Fibroblast of lung (primary cell): Measurements from ENCODE around the gene IGFBP6. TPM values are rescaled to one million over a fixed set of nuclear protein-coding genes. Genes with fewer than 3 reads are reported as not detected.
A peak's percentile ranks its signal among the peaks of the same experiment; 100 is the strongest.

Experiments
- DNase-seq, 2 donors: peaks; one replicate each; pipeline versions ENCODE4 v3.0.0 to v3.0.0-alpha.2; 2010; ENCODE audit warnings: low read depth in 2 of 2
- H2AFZ ChIP-seq: 2 replicates; pipeline ENCODE4 v1.5.1; 2012; ENCODE audit warnings: low read length, control low read depth, inconsistent platforms
- H3K27ac ChIP-seq: 2 replicates; pipeline ENCODE4 v1.5.1; 2011; ENCODE audit warnings: low read length, control low read depth; ENCODE audit not compliant: insufficient read depth
- H3K27me3 ChIP-seq: 2 replicates; pipeline ENCODE4 v1.5.1; 2011; ENCODE audit warnings: mild to moderate bottlenecking, low read length; ENCODE audit not compliant: control insufficient read depth, insufficient read depth
- H3K36me3 ChIP-seq: 2 replicates; pipeline ENCODE4 v1.5.1; 2011; ENCODE audit warnings: low read length; ENCODE audit not compliant: control insufficient read depth, insufficient read depth
- H3K4me1 ChIP-seq: 2 replicates; pipeline ENCODE4 v1.5.1; 2011; ENCODE audit warnings: low read length; ENCODE audit not compliant: control insufficient read depth, insufficient read depth; ENCODE audit errors: extremely low read depth
- H3K4me2 ChIP-seq: 2 replicates; pipeline ENCODE4 v1.5.1; 2011; ENCODE audit warnings: low read length, control low read depth; ENCODE audit not compliant: insufficient read depth; ENCODE audit errors: extremely low read depth
- H3K4me3 ChIP-seq, 4 experiments: fragments of 200-600 bp in 1 of 4; sonication (generic) in 1 of 4; replicated peaks in 1 of 4; 2 replicates each; pipeline ENCODE4 v1.5.1; 2011 to 2016; ENCODE audit warnings: low read length in 4 of 4, low read depth in 3 of 4, mild to moderate bottlenecking in 3 of 4, control low read depth in 2 of 4, inconsistent platforms in 1 of 4, mixed read lengths in 1 of 4; ENCODE audit not compliant: insufficient read depth in 1 of 4; ENCODE audit errors: control extremely low read depth in 1 of 4
- H3K79me2 ChIP-seq: 2 replicates; pipeline ENCODE4 v1.5.1; 2012; ENCODE audit warnings: mild to moderate bottlenecking, low read length, inconsistent platforms; ENCODE audit not compliant: control insufficient read depth, insufficient read depth
- H3K9ac ChIP-seq: 2 replicates; pipeline ENCODE4 v1.5.1; 2011; ENCODE audit warnings: mild to moderate bottlenecking, low read length, control low read depth; ENCODE audit not compliant: insufficient read depth
- H3K9me3 ChIP-seq: 2 replicates; pipeline ENCODE4 v1.5.1; 2012; ENCODE audit warnings: low read depth, low read length; ENCODE audit not compliant: control insufficient read depth, insufficient read depth
- H4K20me1 ChIP-seq: 2 replicates; pipeline ENCODE4 v1.5.1; 2011; ENCODE audit warnings: low read length; ENCODE audit not compliant: control insufficient read depth, insufficient read depth; ENCODE audit errors: extremely low read depth
- EZH2 ChIP-seq: IDR thresholded peaks from 2 replicates; pipeline ENCODE4 v1.5.1; 2012; ENCODE audit warnings: low read length, control low read depth, mild to moderate bottlenecking; ENCODE audit errors: missing control alignments
- polyA plus RNA-seq, 2 donors: library from polyadenylated mRNA; depleted of rRNA in 1 of 2; stranded (reverse) in 1 of 2; unstranded in 1 of 2; fragments of >200 nt; gene quantifications; 2 replicates each; pipeline ENCODE4 v1.2.1, GENCODE V29; 2011 to 2012; ENCODE audit warnings: missing spikeins in 1 of 2
- total RNA-seq: library from RNA; depleted of rRNA; stranded (reverse); fragments of >200 nt; gene quantifications from 2 replicates; pipeline ENCODE4 v1.2.1, GENCODE V29; 2014
- TF ChIP-seq, protein P1 (sequence below), 2 donors: IDR thresholded peaks in 1 of 2; conservative IDR thresholded peaks in 1 of 2; 1 replicate in 1 of 2; 2 replicates in 1 of 2; pipeline ENCODE4 v1.5.1; 2011 to 2012; ENCODE audit warnings: low read length in 2 of 2, control low read depth in 1 of 2, inconsistent platforms in 1 of 2, low read depth in 1 of 2, mild to moderate bottlenecking in 1 of 2

Gene IGFBP6
- total and polyA plus RNA-seq, 2 donors (not counting 1 experiment from before 2014, with no cell fraction given) = 229 to 592 TPM

DNA sequence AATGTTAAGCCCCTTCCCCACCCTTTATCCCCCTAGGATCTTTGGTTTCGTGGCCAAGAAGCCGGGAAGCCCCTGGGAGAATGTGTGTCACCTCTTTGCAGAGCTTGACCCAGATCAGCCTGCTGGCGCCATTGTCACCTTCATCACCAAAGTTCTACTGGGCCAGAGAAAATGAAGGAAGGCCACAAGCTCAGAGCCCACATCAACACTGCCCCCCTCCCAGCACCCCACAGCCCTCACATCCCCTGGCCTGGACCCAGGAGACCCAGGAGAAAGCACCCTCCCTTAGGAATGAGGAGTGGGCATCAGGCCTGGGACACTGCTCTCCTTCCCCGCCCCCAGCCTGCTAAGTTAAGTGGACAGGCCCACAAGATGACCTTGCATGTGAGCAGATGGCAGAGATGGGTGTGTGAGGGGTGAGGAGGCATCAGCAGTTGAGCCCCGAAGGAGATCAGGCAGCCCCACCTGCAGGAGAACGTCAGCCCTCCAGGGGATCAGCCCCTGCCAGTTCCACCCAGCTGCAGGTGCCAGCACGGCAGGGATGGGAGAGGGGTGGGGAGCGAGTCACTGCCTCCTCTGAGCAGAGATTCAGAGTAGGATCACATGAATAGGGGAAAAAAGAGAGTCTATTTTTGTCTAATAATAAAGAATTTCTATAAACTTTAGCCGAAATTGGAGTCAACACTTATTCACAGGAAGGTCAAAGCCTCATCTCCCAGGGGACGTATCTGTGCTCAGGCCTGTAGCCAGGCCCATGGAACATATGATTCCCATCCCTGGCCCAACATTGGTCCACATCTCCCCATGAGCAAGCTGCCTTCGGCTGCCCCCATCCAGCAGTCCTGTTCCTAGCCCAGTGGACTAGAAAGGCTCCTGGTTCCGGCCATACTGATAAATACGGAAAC, 33.5 kb upstream of the IGFBP6 start:
- TF ChIP-seq, protein P1, sequence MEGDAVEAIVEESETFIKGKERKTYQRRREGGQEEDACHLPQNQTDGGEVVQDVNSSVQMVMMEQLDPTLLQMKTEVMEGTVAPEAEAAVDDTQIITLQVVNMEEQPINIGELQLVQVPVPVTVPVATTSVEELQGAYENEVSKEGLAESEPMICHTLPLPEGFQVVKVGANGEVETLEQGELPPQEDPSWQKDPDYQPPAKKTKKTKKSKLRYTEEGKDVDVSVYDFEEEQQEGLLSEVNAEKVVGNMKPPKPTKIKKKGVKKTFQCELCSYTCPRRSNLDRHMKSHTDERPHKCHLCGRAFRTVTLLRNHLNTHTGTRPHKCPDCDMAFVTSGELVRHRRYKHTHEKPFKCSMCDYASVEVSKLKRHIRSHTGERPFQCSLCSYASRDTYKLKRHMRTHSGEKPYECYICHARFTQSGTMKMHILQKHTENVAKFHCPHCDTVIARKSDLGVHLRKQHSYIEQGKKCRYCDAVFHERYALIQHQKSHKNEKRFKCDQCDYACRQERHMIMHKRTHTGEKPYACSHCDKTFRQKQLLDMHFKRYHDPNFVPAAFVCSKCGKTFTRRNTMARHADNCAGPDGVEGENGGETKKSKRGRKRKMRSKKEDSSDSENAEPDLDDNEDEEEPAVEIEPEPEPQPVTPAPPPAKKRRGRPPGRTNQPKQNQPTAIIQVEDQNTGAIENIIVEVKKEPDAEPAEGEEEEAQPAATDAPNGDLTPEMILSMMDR (conservative IDR thresholded peaks at IDR 0.05 in 1 of 2, IDR thresholded peaks at IDR 0.05 in 1 of 2; ENCODE audit: low read depth in 1 of 2, low read length in 2 of 2) = no peak
- no peak for TF ChIP-seq EZH2
- H4K20me1 ChIP-seq = no peaks in the 10 kb centered on the region
- no peak overlapping the region for H3K4me3 ChIP-seq
- H3K4me1 ChIP-seq = peaks cover 61% of the 10 kb centered on the region
- no peak overlapping the region for H3K9ac ChIP-seq
- H3K4me2 ChIP-seq = no peak overlapping the region
- H3K9me3 ChIP-seq = no peaks in the 10 kb centered on the region
- DNase-seq = peak in 1 of 2 donors; percentile 91
- H3K27me3 ChIP-seq = no peaks in the 10 kb centered on the region
- H3K27ac ChIP-seq = peak overlapping the region; percentile 69
- H3K36me3 ChIP-seq = peaks cover 36% of the 10 kb centered on the region
- H3K79me2 ChIP-seq = no peaks in the 10 kb centered on the region
- H2AFZ ChIP-seq = no peak overlapping the region

GRCh38 chr12:53064613-53065436, 32.6 kb upstream of the IGFBP6 start:
- peaks cover 29% of the 10 kb centered on the region for H3K36me3 ChIP-seq
- H2AFZ ChIP-seq = no peak overlapping the region

More at GRCh38 chr12:53064613-53065436, 32.6 kb upstream of the IGFBP6 start:
- Histone ChIP-seq H3K27ac (peak overlapping the region; percentile 69), H3K79me2 (no peaks in the 10 kb centered on the region), H3K27me3 (no peaks in the 10 kb centered on the region), H3K4me2 (no peak overlapping the region), H3K4me1 (peaks cover 61% of the 10 kb centered on the region), H4K20me1 (no peaks in the 10 kb centered on the region), H3K9ac (no peak overlapping the region), H3K4me3 (no peak overlapping the region), H3K9me3 (no peaks in the 10 kb centered on the region)
- DNase-seq = no peak
- TF ChIP-seq, protein P1 (conservative IDR thresholded peaks at IDR 0.05 in 1 of 2, IDR thresholded peaks at IDR 0.05 in 1 of 2; ENCODE audit: low read depth in 1 of 2, low read length in 2 of 2) = no peak
- no peak for TF ChIP-seq EZH2
